Nucleus accumbens (tissue), 56 donors: ENCODE data around the gene LHX5.

ENCODE experiments used
- DNase-seq, 56 donors: peaks; one replicate each; lab custom pipeline; 2025; lab: John Stamatoyannopoulos, UW

The LHX5 gene

GRCh38 chr12:113420996-113421595 is 50.6 kb downstream of the LHX5 start:
- no peak for DNase-seq

DNA sequence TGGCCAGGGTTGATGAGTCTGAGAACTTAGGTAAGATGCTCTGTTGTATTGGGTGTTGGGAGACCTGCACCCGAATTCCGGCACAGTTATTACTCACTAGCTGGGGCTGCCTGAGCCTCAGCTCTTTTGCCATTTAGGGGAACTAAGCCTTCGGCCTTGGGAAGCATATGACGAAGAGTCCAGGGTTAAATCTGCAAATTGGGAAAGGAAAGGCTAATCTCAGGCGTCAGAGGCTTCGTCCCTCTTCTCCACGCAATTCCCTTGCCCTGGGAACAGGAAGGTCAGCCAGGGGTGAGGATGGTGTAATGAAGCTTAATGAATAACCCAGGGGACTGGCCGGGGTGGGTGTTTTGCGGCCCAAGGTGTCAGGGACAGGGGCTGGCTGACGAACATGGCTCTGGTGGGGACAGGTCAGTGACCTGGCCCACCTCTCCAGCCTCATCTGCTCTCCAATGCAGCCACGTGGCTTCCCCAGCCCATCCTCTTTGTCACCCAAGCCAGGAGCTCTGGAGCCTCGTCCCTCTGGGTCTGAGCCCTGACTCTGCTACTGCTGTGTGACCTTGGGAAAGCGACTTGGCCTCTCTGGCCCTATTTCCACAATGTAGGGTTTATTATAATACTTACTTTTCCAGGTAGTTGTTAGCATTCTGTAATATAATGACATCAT is 53.3 kb downstream of the LHX5 start:
- DNase-seq = no peak

- DNase-seq = no peak
Measured at GRCh38 chr12:113416091-113416754, 55.4 kb downstream of the LHX5 start.

GRCh38 chr12:113414519-113415038 is 57.1 kb downstream of the LHX5 start:
- no peak for DNase-seq

DNA sequence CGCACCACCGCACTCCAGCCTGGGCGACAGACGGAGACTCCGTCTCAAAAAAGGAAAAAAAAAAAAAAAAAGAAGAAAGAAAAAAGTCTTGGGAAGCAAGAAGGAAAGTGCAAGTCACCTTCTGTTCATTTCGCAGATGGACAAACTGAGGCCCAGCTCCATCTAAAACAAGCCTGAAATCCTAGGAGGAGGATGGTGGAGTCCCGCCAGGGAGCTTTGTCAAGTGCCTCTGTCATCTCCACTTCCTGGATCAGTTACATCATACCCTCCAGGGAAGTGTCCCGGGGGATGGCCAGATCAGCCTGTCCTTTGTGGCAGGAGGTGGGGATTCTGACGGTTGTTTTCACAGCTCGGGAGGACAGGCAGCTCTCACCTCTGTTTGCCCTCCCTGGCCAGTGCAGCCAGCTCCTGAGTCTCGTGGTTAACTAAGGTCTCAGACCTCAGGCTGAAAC is 58.2 kb downstream of the LHX5 start:
- no peak for DNase-seq
